SKM-1 (cell line): ENCODE measurements around the gene SLC31A1.

ENCODE experiments used
- DNase-seq: peaks from one replicate; lab custom pipeline; 2025; ENCODE audit not compliant: unreplicated experiment; lab: John Stamatoyannopoulos, UW

SLC31A1 gene

DNA sequence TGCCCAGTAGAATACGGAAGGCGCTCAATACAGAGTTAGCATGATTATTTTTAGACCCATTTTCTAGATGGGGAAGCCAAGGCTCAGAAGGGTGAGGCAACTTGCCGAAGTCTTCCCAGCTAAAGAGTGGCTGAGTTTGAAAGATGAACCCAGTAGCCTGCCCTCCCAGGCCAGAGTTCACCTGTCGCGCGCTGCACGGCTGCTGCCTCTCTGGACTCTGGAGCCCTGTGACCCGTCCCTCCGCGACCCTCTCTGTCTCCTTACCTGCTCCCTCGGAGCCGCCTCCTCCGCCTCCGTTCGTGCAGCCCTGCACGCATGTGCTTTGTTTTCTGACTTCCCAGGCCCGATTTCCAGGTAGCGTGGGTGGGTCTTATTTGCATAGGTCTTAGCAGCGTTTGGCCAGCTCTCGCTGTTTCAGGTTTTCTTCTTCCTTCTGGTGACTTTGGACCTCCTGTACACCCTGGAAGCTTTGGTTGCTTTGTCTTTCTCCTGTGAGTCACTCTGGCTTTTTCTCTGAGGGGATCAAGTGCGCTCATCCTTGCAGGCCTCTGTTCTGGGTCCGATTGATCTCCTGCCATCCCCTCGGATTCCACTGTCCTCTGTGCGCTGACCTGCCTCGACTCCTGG lies 81.6 kb downstream of the SLC31A1 start, which contains the start of gene RNF183:
Gene RNF183 (minus strand): TSS at position 585 of the 627 bp plus-strand sequence. CDS start 5,192 bp downstream, outside the sequence.
- DNase-seq, result no peak

DNA sequence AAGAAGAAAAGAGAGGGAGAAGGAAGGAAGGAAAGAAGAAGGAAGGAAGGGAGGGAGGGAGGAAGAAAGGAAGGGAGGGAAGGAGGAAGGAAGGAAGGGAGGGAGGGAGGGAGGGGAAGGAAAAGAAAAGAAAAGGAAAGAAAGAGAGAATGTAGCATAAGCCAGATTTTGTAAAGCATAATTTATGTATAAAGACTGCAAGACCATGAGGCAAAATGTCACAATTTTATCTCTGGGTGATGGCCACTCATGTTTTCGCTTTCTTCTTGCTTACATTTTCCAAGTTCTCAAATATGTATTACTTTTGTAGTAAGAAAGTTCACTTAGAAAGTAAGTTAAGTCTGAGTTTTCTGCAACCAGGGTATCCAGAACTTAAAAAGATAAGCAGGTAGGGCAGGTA lies 85.2 kb downstream of the SLC31A1 start:
- DNase-seq, result no peak

DNA sequence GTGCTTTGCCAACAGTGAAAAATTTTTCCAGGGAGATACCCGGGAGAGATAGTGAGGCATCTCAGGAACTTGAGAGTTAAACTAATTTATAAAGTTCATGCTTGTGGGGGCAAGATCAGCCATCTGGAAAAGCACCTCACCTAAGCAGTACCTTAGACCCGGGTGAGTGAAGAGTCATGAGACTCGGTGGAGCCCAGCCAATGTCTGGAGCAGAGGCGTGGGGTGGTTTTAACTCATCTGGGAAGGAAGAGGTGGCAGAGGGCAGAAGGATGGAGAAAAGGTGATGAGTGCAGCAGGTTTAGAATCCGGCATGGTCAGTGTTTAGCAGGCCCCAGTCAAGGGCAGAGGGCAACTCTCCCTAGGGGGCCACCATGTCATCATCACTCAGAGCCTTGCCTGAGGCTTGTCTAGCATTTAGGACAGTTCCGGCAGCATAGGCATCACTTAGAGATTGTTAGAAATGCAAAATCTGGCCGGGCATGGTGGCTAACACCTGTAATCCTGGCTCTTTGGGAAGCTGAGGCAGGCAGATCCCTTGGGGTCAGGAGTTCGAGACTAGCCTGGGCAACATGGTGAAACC lies 86.1 kb downstream of the SLC31A1 start:
- DNase-seq, result no peak

DNA sequence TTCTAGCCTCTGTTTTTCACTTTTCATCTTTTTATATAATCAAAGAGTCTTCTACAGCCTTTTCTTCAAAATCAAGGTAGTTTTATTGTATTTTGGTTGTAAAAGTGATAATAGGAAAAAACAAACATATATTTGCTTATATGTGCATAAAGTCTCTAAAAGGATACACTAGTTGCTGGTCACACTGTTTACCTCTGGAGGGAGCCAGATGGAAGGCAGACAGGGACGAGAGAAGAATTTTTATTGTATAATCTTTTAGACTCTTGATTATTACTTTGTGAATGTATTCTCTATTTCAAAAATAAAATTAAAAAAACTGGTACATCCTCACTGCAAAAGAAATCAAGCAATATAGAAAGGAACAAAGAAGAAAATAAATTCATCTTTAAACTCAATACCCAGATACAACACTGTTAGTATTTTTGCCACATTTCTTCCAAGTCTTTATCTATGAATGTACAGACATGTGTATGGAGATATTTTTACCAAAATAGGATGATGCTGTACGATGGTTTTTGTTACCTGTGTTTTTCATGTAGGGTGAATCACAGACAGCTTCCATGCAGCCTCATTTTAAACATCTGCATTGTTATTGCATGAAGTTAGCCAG lies 88.0 kb downstream of the SLC31A1 start:
- peak; percentile 3 for DNase-seq

DNA sequence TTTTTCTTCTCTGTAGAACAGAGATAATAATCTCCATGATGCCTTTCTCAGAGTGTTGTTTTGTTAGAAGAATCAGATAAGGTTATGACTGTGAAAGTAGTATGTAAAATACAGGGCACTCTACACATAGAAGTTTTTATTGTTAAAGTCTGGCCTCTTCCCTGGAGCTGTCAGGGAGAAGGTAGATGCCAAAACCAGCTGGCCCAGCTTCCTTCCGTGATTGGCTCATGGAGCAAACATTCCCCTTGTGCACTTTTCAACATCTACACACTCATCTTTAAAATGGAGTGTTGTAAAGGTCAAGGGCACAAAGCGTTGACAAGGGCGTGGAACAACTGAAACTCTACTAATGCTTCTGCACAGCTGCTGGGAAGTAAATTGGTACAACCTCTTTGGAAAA lies 89.2 kb downstream of the SLC31A1 start:
- no peak for DNase-seq

DNA sequence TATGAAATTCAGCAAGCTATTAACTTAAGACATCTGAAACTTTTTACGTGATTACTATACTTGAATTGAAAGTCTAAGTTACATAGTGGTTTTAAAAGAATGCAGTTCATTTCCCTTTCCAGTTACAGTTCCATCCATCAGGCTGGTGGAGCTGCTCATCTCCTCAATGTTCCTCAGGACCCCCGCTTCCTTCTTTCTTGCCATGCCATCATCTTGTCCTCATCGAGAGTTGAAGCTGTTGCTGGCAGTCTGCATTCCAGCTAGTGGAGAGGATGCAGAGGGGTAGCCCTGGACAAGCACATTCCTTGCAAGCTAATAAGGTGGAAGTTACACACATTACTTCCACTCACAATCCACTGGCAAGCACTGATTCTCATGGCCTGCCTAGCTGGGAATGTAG lies 90.6 kb downstream of the SLC31A1 start:
- no peak for DNase-seq

DNA sequence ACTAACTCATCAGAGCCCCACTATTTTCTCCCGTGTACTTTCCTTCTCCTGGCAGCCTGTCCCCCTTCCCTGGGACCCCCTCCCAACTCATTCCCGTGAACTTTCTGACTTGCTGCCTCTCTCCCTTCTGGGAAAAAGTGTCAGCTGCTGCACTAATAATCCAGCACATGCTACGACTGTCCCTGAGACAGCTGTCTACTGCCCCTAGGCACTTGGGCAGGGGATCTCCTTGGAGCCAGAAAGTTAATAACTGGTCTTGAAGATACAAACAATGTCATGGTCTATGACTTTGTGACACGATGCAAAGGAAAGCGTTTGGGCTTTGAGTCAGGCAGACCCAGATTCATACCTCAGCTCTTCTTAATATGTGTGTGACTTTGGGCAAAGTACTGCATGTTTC lies 91.9 kb downstream of the SLC31A1 start:
- DNase-seq, result no peak
